Ishikawa (cell line): ENCODE results near the gene TMEM72.

Experiments used
- CREB1 ChIP-seq: IDR thresholded peaks from 2 replicates; pipeline ENCODE4 v1.6.1; 2012; ENCODE audit warnings: low read depth
- EP300 ChIP-seq: IDR thresholded peaks from 2 replicates; pipeline ENCODE4 v1.6.1; 2012; ENCODE audit warnings: borderline replicate concordance
- FOXM1 ChIP-seq: IDR thresholded peaks from 2 replicates; pipeline ENCODE4 v1.6.1; 2012; ENCODE audit warnings: low read depth, borderline replicate concordance
- MAX ChIP-seq: IDR thresholded peaks from 2 replicates; pipeline ENCODE4 v1.6.1; 2012
- NFIC ChIP-seq: IDR thresholded peaks from 2 replicates; pipeline ENCODE4 v1.6.1; 2012
- RAD21 ChIP-seq: IDR thresholded peaks from 2 replicates; pipeline ENCODE4 v1.6.1; 2012; ENCODE audit warnings: low read depth
- REST ChIP-seq: IDR thresholded peaks from 2 replicates; pipeline ENCODE4 v1.6.1; 2012; ENCODE audit warnings: low read depth, mild to moderate bottlenecking
- TAF1 ChIP-seq: IDR thresholded peaks from 2 replicates; pipeline ENCODE4 v1.6.1; 2012; ENCODE audit warnings: low read depth, mild to moderate bottlenecking
- TCF12 ChIP-seq: IDR thresholded peaks from 2 replicates; pipeline ENCODE4 v1.6.1; 2012; ENCODE audit warnings: low read depth
- TEAD4 ChIP-seq: IDR thresholded peaks from 2 replicates; pipeline ENCODE4 v1.6.1; 2012
- USF1 ChIP-seq: IDR thresholded peaks from 2 replicates; pipeline ENCODE4 v1.6.1; 2012
- YY1 ChIP-seq: IDR thresholded peaks from 2 replicates; pipeline ENCODE4 v1.6.1; 2012; ENCODE audit warnings: low read depth
- ZBTB7A ChIP-seq: IDR thresholded peaks from 2 replicates; pipeline ENCODE4 v1.6.1; 2012; ENCODE audit warnings: low read depth

Gene TMEM72

DNA sequence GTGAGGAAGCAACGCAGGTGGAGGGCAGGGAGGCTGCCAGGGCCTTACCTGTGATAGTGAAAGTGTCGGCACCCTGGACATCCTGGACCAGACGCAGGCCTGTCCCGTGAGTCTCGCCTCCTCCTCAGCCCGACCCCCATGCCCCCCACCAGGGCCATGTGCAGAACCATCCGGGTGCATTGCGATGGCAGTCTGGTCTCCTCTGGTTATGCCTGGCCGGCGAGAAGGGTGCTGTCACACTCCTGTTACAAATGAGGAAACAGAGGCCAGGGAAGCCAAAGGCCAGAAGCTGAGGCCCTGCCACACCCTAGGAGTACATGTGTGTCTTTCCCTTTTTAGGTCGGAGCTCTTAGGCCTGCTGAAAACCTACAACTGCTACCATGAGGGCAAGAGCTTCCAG lies 60.3 kb downstream of the TMEM72 start:
- TF ChIP-seq YY1 (no peak), REST (no peak), RAD21 (no peak), FOXM1 (no peak), TEAD4 (no peak), EP300 (no peak)

DNA sequence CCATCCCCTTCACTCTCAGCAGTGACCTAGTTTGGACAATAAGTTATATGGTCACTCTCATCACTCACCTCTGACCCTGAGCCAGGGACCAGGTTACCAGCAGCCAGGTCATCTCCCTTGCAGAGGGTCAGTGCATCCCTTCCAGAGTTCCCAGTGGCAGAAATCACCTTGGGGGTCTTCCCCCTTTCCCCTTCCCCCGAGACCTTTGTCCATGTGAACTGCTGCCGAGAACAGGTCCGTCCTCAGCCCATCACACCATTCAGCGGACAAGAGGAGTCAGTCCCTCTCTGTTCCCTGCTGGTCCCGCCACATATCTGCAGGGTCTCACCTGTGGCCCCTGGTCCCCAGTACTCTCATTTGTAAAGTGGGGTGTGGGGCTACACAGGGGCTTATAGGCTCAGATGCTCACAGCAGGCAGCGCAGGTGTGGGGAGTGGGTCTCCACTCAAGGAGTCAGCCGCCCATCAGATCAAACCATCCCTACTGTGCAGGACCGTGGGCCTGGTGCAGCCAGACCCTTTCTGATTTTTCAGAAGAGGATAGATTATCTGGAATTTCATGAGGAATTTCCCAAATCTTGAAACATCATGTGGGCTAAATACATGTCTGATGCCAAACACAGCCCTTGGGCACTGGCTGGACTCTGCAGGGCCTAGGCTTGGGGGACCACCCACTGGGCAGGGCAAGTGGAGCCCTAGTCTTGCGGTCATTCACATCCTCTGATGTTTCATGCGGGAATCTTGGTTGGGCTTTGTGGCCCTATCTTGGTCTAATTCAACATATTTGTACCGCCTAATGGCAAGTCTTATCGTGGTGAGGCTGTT lies 61.0 kb downstream of the TMEM72 start:
- TF ChIP-seq YY1 (no peak), ZBTB7A (no peak), MAX (no peak)

DNA sequence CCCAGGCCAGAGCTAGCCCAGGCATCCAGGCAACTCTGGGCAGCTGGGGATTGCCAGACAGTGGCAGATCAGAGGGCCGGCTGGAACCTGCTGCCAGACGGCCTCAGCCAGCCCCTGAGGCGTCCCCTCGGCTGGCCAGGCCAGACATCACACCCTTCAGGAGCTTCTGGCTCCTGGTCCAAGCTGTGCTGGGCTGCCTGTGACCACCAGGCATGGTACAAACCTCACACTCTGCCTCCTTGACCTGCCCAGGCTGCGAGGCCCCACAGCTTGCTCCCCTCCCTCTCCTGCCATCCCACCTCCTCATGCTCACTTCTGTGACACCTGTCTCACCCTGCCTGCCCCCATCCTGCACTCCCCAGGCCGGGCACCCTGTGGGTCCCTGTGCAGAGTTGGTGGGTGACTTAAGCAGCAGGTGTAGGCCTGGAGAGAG lies 61.8 kb downstream of the TMEM72 start:
- TF ChIP-seq FOXM1 (no peak), TAF1 (no peak), NFIC (no peak), TCF12 (no peak), USF1 (no peak), MAX (no peak), REST (no peak), ZBTB7A (no peak)

DNA sequence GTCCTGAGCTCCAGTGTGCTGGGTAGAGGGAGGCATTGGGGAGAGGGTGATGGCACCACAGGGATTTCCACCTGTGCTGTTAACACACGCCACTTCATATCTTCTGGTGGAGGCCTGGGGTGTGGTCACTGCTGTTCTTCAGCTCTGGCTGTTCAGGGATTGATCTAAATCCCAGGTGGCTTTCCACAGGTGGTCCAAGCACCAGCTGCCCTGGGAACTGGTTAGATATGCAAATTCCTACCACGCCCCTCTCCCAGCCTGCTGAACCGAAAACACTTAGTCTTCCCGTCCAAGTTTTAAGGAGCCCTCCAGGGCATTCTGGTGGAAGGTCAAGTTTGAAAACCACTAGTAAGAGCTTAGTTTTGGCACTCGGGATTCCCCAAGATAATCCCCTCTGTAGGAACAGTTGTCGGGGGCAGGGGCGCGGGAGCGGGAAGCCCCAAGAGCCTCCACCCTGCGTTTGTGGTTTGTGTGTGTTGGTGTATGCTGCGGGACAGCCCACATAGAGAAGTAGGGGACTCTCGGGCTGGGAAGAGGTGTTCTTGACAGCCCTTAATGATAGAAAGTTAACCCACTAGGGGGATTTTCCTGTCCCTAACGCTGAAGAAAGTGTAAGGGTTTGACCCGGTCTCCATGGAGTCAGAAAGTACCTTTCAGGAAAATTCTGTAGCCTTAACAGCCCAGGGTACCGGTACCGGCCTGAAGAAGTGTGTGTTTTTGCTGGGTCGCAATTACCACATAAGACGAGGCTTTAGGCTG lies 62.4 kb downstream of the TMEM72 start:
- no peak for TF ChIP-seq TCF12
- TF ChIP-seq NFIC, result no peak
- TF ChIP-seq TAF1, result no peak
- no peak for TF ChIP-seq USF1
- TF ChIP-seq EP300, result no peak
- TF ChIP-seq YY1, result no peak

- TF ChIP-seq CREB1, result no peak
- TF ChIP-seq YY1, result no peak
- TF ChIP-seq EP300, result no peak
- no peak for TF ChIP-seq TAF1
- TF ChIP-seq NFIC, result no peak
- no peak for TF ChIP-seq RAD21
- TF ChIP-seq FOXM1, result no peak
- TF ChIP-seq TCF12, result no peak
Observed at GRCh38 chr10:44974082-44974627, 63.0 kb downstream of the TMEM72 start.

DNA sequence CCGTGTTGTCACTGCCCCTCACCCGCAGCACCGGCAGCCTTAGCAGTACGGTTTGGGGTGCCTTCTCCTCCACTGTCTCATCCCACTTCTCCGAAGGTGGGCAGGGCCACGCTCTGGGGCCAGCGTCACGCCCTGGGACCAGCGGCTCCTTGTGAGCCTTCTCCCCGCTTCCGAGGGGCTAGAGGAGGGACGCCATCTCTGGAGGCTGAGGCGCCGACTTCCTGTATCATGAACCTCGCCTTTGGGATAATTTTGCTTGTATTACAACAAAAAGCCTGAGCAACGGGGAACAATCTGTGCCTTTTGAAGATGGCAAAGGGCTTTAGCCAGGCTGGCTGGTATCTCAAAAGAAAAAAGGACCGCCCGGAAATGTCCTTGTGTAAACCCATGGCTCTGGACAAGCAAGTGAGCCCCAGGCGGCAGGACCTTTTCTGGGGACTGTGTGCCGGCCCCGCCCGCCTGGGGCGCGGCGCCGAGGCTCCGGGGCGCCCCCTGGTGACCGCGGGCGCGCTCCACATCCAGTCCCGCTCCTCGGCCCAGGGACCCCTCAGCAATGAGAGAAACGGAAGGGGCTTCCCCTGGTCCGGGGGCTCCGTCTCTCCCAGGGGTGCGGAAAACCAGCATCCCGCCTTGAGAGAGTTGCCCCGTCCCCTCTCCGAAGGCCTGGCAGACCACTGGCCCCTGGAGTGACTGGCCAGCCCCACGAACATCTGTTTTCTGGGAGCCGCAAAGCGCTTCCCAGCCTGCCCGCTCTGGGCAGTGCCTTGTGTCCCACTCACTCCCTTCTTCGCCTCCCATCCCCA lies 63.7 kb downstream of the TMEM72 start:
- no peak for TF ChIP-seq REST
- 0 out of 2 replicates have a peak, but pooled peaks have one; percentile 5 for TF ChIP-seq TCF12
- no peak for TF ChIP-seq EP300
- TF ChIP-seq MAX, result no peak; the same call in 1 of the 2 replicates
- TF ChIP-seq FOXM1, result no peak
- TF ChIP-seq YY1, result no peak
- TF ChIP-seq TAF1, result no peak
- peak; percentile 51; the same call in 1 of the 2 replicates for TF ChIP-seq RAD21
